GM19328 (cell line): ENCODE results near the gene CCNQ.
"Not testable (repeated sequence)": the region's sequence is repeated elsewhere in the genome, so short reads cannot be mapped to it uniquely, and the experiment has no call there.

Experiments
- ATAC-seq: cut with Tn5 transposase; IDR thresholded peaks from one replicate; pipeline ENCODE4 v1.9.1; 2021; ENCODE audit warnings: mild to moderate bottlenecking, moderate library complexity; ENCODE audit not compliant: unreplicated experiment

The CCNQ gene

DNA sequence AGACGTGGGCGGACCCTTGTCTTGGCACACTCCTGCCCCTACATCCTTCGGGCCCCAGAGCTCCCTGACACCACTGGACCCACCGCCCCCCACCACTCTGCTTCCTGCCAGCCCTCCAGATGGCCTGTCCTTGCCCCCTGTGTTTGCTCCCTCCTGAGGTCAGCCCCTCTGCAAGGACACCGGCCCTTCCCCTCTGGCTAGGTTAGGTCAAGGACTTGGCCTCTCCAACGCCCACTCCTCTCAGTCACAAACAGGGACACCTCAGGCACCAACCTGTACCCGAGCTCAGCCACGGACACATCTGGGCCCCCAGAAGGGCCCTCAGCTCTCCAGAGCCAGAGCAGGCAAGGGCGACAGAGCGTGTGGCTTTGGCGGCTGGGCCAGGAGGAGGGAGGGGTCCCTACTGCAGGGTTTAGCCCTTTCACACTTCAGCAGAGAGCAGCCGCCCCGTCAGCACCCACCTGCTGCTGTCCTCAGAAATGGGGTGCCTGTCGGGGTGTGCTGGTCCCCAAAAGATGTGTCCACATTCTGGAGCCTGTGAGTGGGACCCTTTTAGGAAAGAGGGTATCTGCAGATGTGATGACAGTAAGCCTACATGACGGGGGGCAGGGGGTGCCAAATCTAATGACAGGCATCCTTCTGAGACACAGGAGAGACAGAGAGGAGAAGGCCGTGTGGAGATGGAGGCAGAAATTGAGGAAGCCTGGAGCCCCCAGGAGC is 24.5 kb upstream of the CCNQ start:
- no peak for ATAC-seq

GRCh38 chrX:153622661-153623309 is 23.8 kb upstream of the CCNQ start:
- no peak for ATAC-seq

DNA sequence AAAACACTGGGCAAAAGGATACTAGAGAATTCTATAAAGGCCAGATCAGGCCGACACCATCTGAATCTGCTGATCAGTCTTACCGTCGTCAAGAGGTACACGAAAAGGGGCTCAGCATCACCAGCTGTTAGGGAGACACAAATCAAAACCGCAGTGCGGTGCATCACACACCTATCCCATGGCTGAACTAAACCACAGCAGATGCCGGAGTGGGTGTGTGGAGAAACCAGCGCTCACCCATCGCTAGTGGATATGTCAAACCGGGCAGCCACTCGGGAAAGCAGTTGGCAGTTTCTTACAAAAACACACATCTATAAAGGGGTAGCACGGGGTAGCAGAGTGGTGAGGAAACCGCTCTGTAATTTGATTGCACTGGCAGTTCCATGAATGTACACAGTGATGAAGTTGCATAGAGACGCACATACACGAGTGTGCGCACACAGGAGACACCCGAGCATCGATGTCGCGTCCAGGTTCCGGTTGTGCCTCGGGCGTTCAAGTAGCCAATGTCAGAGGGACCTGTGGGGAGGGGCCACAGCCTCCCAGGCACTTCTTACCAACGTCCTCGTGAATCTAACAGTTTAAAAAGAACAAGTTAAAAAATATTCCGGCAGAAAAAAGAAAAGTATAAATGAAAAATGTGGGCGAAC is 23.1 kb upstream of the CCNQ start:
- no peak for ATAC-seq

DNA sequence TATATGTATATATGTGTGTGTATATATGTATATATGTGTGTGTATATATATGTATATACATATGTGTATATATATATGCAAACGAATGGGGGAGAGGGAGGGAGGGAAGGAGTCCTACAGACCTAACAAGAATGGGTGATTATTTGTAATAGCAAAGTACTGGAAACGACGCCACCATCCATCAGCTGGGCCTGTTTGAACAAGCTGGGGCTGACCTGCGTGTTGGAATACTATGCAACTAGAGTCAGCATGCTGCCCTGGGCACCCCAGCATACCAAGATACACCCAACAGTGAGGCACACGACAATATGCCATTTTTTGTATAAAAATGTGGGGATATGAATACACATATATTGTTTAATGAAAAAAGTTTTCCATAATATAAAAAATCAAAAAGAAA is 21.6 kb upstream of the CCNQ start:
- no peak for ATAC-seq

- no peak for ATAC-seq
Observed at GRCh38 chrX:153614818-153615217, 15.9 kb upstream of the CCNQ start.

GRCh38 chrX:153612413-153612812 is 13.5 kb upstream of the CCNQ start:
- ATAC-seq = no peak

- no peak for ATAC-seq
Observed at GRCh38 chrX:153611298-153612095, 12.6 kb upstream of the CCNQ start.

- ATAC-seq = no peak
Observed at GRCh38 chrX:153610836-153611213, 11.9 kb upstream of the CCNQ start.

- ATAC-seq = no peak
Observed at GRCh38 chrX:153609917-153610835, 11.2 kb upstream of the CCNQ start.

- no peak for ATAC-seq
Observed at GRCh38 chrX:153608806-153609205, 9.9 kb upstream of the CCNQ start.

DNA sequence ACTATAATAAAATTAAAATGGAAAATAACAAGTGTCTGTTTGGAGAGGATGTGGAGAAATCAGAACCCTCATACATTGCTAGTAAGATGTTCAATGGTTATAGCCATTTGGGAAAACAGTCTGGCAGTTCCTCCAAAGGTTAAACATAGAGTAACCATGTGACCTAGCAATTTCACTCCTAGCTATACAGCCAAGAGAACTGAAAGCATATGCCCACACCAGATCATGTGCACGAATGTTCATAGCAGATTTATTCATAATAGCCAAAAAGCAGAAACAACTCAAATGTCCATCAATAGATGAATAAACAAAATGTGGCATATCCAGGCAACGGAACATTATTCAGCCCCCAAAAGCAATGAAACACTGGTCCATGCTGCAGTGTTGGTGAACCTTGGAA is 9.4 kb upstream of the CCNQ start:
- no peak for ATAC-seq

DNA sequence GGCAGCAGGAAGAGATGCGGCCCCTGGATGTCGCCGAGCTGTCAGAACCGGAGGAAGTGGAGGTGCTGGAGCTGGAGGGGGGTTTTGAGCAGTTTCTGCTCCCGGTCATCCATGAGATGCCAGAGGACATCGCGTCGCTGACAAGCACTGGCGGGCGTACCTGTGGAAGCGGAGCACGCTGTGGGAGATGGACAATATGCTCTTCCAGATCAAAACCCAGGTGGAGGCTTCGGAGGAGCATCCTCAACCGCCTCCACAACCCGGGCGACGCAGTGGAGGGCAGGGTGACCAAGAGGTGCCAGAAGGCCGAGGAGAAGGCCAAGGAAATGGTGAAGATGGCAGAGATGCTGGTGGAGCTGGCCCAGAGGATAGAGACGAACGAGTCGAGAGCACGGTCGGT is 7.6 kb upstream of the CCNQ start:
- no peak for ATAC-seq

DNA sequence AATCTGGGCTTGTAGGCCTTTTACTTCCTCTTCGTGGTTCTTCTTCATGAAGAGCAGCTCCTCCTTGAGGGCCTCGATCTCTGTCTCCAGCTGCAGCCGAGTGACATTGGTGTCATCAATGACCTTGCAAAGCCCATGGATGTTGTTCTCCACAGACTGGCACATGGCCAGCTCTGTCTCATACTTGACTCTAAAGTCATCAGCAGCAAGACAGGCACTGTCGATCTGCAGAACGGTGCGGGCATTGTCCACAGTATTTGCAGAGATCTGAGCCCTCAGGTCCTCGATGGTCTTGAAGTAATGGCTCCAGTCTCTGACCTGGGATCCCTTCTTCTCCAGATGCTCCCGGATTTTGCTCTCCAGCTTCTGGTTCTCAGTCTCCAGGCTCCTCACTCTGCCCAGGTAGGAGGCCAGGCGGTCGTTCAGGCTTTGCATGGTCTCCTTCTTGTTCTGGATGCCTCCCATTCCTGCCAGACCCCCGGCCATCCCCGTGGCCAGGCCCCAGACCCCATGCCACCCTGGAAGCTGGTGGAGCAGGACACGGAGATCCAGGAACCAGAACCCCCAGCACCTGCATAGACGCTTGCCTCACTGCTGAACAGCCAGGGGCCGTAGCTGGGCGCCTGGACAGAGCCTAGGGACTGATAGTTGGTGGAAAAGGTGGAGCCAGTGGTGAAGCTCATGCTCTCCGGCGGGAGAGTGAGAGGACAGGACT is 5.9 kb upstream of the CCNQ start:
- ATAC-seq = not testable (repeated sequence)

DNA sequence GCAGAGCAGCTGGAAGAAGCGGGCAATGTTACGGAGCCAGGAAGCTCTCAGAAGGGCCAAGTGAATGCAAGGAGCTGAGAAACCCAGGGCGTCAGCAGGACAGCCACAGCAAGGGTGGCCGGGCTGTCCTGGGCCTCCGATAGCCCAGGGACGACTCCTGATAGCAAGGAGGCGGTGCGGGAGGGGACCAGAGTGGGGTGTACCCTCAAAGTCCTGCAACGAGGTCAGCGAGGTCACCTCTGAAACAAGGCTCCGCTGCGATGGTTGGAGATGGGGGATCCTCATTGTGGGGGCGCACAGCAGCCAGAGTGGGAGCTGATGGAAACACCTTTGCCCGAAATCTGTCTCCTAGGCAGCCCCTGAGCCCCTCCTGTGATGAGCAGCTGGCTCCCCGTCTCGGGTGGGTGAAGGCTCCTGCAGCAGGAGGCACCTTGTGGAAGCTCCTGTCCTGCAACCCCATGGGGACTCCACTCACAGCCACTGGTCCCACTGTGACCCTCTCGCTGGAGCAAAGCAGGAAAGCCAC is 4.3 kb upstream of the CCNQ start:
- no peak for ATAC-seq

DNA sequence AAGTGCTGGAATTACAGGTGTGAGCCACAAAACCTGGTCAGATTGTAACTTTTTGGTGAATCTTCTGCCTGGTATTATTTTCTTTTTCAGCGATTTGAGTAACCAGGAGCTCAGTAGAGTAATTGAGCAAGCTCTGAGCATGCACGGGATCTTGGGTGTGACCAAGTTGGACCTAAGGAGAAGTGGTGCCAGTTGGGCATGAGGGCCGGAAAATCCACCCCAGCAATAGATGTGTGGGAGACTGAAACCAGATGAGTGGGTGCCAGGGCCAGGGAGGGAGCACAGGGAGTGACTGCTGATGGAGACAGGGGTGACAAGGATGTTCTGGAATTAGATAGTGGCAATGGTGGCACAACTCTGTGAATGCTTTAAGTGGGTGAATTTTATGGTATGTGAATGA is 3.7 kb upstream of the CCNQ start:
- no peak for ATAC-seq

GRCh38 chrX:153601511-153602110 is 2.7 kb upstream of the CCNQ start:
- ATAC-seq = no peak

GRCh38 chrX:153600921-153601320 is 2.0 kb upstream of the CCNQ start:
- ATAC-seq = no peak

GRCh38 chrX:153600032-153600373 is 1.1 kb upstream of the CCNQ start:
- ATAC-seq = no peak
